22Rv1 (cell line): Measurements from ENCODE around the gene VPS41.

Experiments used
- CTCF ChIP-seq: fragments of 450-650 bp; IDR thresholded peaks from 2 replicates; pipeline ENCODE4 v1.5.1; 2017; ENCODE audit warnings: mild to moderate bottlenecking
- ZFX ChIP-seq: fragments of 450-650 bp; IDR thresholded peaks from 2 replicates; pipeline ENCODE4 v1.6.1; 2017; ENCODE audit warnings: antibody characterized with exemption, borderline replicate concordance

- TF ChIP-seq CTCF (no peak), ZFX (no peak)
Measured at GRCh38 chr7:38889079-38889478, 19.9 kb downstream of the VPS41 start.
